Measurements from ENCODE around the gene STK26.

- no peak for TF ChIP-seq YY1 (IDR thresholded peaks at IDR 0.05; ENCODE audit: insufficient read depth, insufficient read length)
- TF ChIP-seq ZNF274 (IDR thresholded peaks at IDR 0.05; ENCODE audit: low read depth, low read length): no peak
Measured at GRCh38 chrX:132037479-132037993, 14.4 kb downstream of the STK26 start.
